GM18511 (cell line): ENCODE data around the gene DMTF1.
A peak's percentile ranks its signal among the peaks of the same experiment; 100 is the strongest.

Source experiments
- ATAC-seq: cut with Tn5 transposase; IDR thresholded peaks from one replicate; pipeline ENCODE4 v1.9.1; 2021; ENCODE audit warnings: mild to moderate bottlenecking, moderate library complexity; ENCODE audit not compliant: unreplicated experiment

DMTF1 gene

GRCh38 chr7:87146740-87147386, 5.4 kb upstream of the DMTF1 start:
- ATAC-seq, result no peak

- ATAC-seq, result no peak
These were observed 4.8 kb upstream of the DMTF1 start for GRCh38 chr7:87147500-87147899.

- ATAC-seq, result no peak
These were observed 3.8 kb upstream of the DMTF1 start for GRCh38 chr7:87148332-87148955.

GRCh38 chr7:87151002-87151728, 1.1 kb upstream of the DMTF1 start:
- no peak for ATAC-seq

- peak; percentile 41 for ATAC-seq
These were observed 533 bp upstream of the DMTF1 start for GRCh38 chr7:87151729-87152111.

- peak; percentile 23 for ATAC-seq
These were observed 816 bp downstream of the DMTF1 start for GRCh38 chr7:87152897-87153641.

- ATAC-seq, result no peak
These were observed 1.9 kb downstream of the DMTF1 start for GRCh38 chr7:87154166-87154565.

GRCh38 chr7:87154569-87154968, 2.3 kb downstream of the DMTF1 start:
- ATAC-seq, result no peak

GRCh38 chr7:87155788-87156187, 3.5 kb downstream of the DMTF1 start:
- ATAC-seq, result no peak

- ATAC-seq, result no peak
These were observed 4.5 kb downstream of the DMTF1 start for GRCh38 chr7:87156709-87157108.

- ATAC-seq, result no peak
These were observed 7.3 kb downstream of the DMTF1 start for GRCh38 chr7:87159538-87159937.

GRCh38 chr7:87164433-87164832, 12.2 kb downstream of the DMTF1 start:
- no peak for ATAC-seq

- ATAC-seq, result peak; percentile 68
These were observed 18.6 kb downstream of the DMTF1 start for GRCh38 chr7:87170828-87171227.

GRCh38 chr7:87171282-87171934, 19.2 kb downstream of the DMTF1 start:
- ATAC-seq, result no peak

- ATAC-seq, result no peak
These were observed 21.2 kb downstream of the DMTF1 start for GRCh38 chr7:87173471-87173870.

- no peak for ATAC-seq
These were observed 26.1 kb downstream of the DMTF1 start for GRCh38 chr7:87178320-87178719.

GRCh38 chr7:87179180-87179579, 26.9 kb downstream of the DMTF1 start:
- ATAC-seq, result no peak

- ATAC-seq, result no peak
These were observed 34.9 kb downstream of the DMTF1 start for GRCh38 chr7:87187120-87187519.

GRCh38 chr7:87188930-87189329, 36.7 kb downstream of the DMTF1 start:
- ATAC-seq, result no peak

- ATAC-seq, result no peak
These were observed 38.5 kb downstream of the DMTF1 start for GRCh38 chr7:87190783-87191182.
